Esophagus squamous epithelium (tissue), 5 donors: Measurements from ENCODE around the gene COMMD4. TPM values are rescaled to one million over a fixed set of nuclear protein-coding genes. Genes with fewer than 3 reads are reported as not detected.

Experiments
- DNase-seq: peaks from one replicate; lab custom pipeline; 2025; lab: John Stamatoyannopoulos, UW
- H3K27ac ChIP-seq, 4 donors: fragments of 200-600 bp; sonication (generic); one replicate each; pipeline ENCODE4 v1.5.1; 2016 to 2019; ENCODE audit warnings: mild to moderate bottlenecking in 1 of 4
- H3K27me3 ChIP-seq, 4 donors: fragments of 200-600 bp; sonication (generic); 1 replicate in 3 of 4; 2 replicates in 1 of 4; pipeline versions ENCODE4 v1.5.1 to v1.6.0; 2017 to 2021; ENCODE audit warnings: antibody characterized with exemption in 1 of 4
- H3K36me3 ChIP-seq, 3 donors: fragments of 200-600 bp; sonication (generic); one replicate each; pipeline ENCODE4 v1.5.1; 2016 to 2019
- H3K4me1 ChIP-seq, 3 donors: fragments of 200-600 bp; sonication (generic); one replicate each; pipeline ENCODE4 v1.5.1; 2017 to 2019
- H3K4me3 ChIP-seq, 4 donors: fragments of 200-600 bp; sonication (generic); 1 replicate in 3 of 4; 2 replicates in 1 of 4; pipeline ENCODE4 v1.5.1; 2016 to 2019; ENCODE audit warnings: mild to moderate bottlenecking in 2 of 4, moderate library complexity in 1 of 4
- H3K9me3 ChIP-seq, 3 donors: fragments of 200-600 bp; sonication (generic); one replicate each; pipeline ENCODE4 v1.5.1; 2016 to 2019
- CTCF ChIP-seq, 6 experiments: fragments of 450-650 bp in 4 of 6; fragments of 200-600 bp in 2 of 6; sonication (generic) in 2 of 6; IDR thresholded peaks; one replicate each; pipeline ENCODE4 v1.5.1; 2016 to 2019; ENCODE audit warnings: antibody characterized with exemption in 6 of 6, mild to moderate bottlenecking in 4 of 6, moderate library complexity in 4 of 6
- POLR2A ChIP-seq, 4 donors: fragments of 450-650 bp; IDR thresholded peaks; one replicate each; pipeline ENCODE4 v1.6.1; 2017; ENCODE audit warnings: antibody characterized with exemption in 4 of 4, mild to moderate bottlenecking in 4 of 4, moderate library complexity in 3 of 4
- WGBS, 2 donors: methylation state at CpG; one replicate each; pipeline ENCODE4 v1.1.5; 2018; 5-methylcytosine and 5-hydroxymethylcytosine counted together
- intact Hi-C: fragments of 100-400 bp; cut with DNase I; formaldehyde crosslinking; loops from one replicate; pipeline ENCODE4 v1.15.0; 2022
- total RNA-seq, 4 donors: library from RNA; depleted of rRNA; stranded (reverse); fragments of >200 nt; gene quantifications; one replicate each; pipeline ENCODE4 v1.1.0, GENCODE V29; 2016
- donor health status: DM: yes; HTN: yes; CAD: no.

COMMD4 gene
- total RNA-seq, 4 donors from 2014 or later: 35.5 to 54.4 (median 44.5) TPM

GRCh38 chr15:75354454-75354853, 18.6 kb downstream of the COMMD4 start:
- Histone ChIP-seq H3K4me1 (peaks cover 0 to 6% (median 0%) of the 10 kb centered on the region in 3 donors), H3K27me3 (no peaks in the 10 kb centered on the region), H3K4me3 (no peak overlapping the region), H3K9me3 (no peaks in the 10 kb centered on the region), H3K36me3 (peaks cover 8 to 56% (median 24%) of the 10 kb centered on the region in 3 donors), H3K27ac (no peak overlapping the region)
- intact Hi-C loops: no loop called here
- TF ChIP-seq CTCF (IDR thresholded peaks at IDR 0.05) (no peak), POLR2A (IDR thresholded peaks at IDR 0.05) (no peak)
- WGBS, 2 donors: 80% methylated on average over 1 of the region's 7 CpGs; no CpG with 5 or more reads in 1 of the 2 donors
- DNase-seq: no peak

- H3K4me3 ChIP-seq: no peak overlapping the region
- peaks cover 10 to 65% (median 29%) of the 10 kb centered on the region in 3 donors for H3K36me3 ChIP-seq
These were observed 19.5 kb downstream of the COMMD4 start for GRCh38 chr15:75355369-75355768.

GRCh38 chr15:75356006-75356405, 20.1 kb downstream of the COMMD4 start:
- no peak for DNase-seq

More at GRCh38 chr15:75355369-75355768, 19.5 kb downstream of the COMMD4 start:
- DNase-seq: no peak
- intact Hi-C loops: no loop called here
- TF ChIP-seq POLR2A (IDR thresholded peaks at IDR 0.05): no peak
- no peak for TF ChIP-seq CTCF (IDR thresholded peaks at IDR 0.05)
- Histone ChIP-seq H3K27ac (no peak overlapping the region), H3K9me3 (no peaks in the 10 kb centered on the region), H3K27me3 (no peaks in the 10 kb centered on the region), H3K4me1 (no peaks in the 10 kb centered on the region)
- WGBS, 2 donors: 83% methylated on average over 1 of the region's 4 CpGs; no CpG with 5 or more reads in 1 of the 2 donors

GRCh38 chr15:75356517-75356916, 20.7 kb downstream of the COMMD4 start:
- intact Hi-C loops: no loop called here
- Histone ChIP-seq H3K27ac (no peak overlapping the region), H3K9me3 (no peaks in the 10 kb centered on the region), H3K27me3 (no peaks in the 10 kb centered on the region), H3K4me3 (no peak overlapping the region), H3K4me1 (no peaks in the 10 kb centered on the region), H3K36me3 (peaks cover 17 to 77% (median 32%) of the 10 kb centered on the region in 3 donors)
- WGBS, 2 donors: 92 to 94% methylated on average over 17 to 19 of the region's 20 CpGs
- DNase-seq: no peak
- no peak for TF ChIP-seq POLR2A (IDR thresholded peaks at IDR 0.05)
- TF ChIP-seq CTCF (IDR thresholded peaks at IDR 0.05): no peak

More at GRCh38 chr15:75356006-75356405, 20.1 kb downstream of the COMMD4 start:
- no peak overlapping the region for H3K27ac ChIP-seq
- H3K9me3 ChIP-seq: no peaks in the 10 kb centered on the region
- H3K27me3 ChIP-seq: no peaks in the 10 kb centered on the region
- no peak overlapping the region for H3K4me3 ChIP-seq
- no peaks in the 10 kb centered on the region for H3K4me1 ChIP-seq
- TF ChIP-seq POLR2A (IDR thresholded peaks at IDR 0.05) (no peak), CTCF (IDR thresholded peaks at IDR 0.05) (no peak)
- 80 to 93% methylated on average over 3 to 18 of the region's 28 CpGs for WGBS, 2 donors
- H3K36me3 ChIP-seq: peaks cover 12 to 72% (median 29%) of the 10 kb centered on the region in 3 donors
- intact Hi-C loops: no loop called here

- Histone ChIP-seq H3K27me3 (no peaks in the 10 kb centered on the region), H3K4me1 (no peaks in the 10 kb centered on the region), H3K27ac (no peak overlapping the region), H3K4me3 (no peak overlapping the region), H3K36me3 (peaks cover 23 to 93% (median 32%) of the 10 kb centered on the region in 3 donors), H3K9me3 (no peaks in the 10 kb centered on the region)
- DNase-seq: no peak
- WGBS, 2 donors: 86 to 100% methylated on average over 3 to 10 of the region's 17 CpGs
- TF ChIP-seq CTCF (IDR thresholded peaks at IDR 0.05): no peak
- no peak for TF ChIP-seq POLR2A (IDR thresholded peaks at IDR 0.05)
- intact Hi-C loops: no loop called here
These were observed 22.3 kb downstream of the COMMD4 start for GRCh38 chr15:75357976-75358673.
